ENCODE data around the gene ANO8. TPM values are rescaled to one million over a fixed set of nuclear protein-coding genes. Genes with fewer than 3 reads are reported as not detected.
"Not testable (repeated sequence)": the region's sequence is repeated elsewhere in the genome, so short reads cannot be mapped to it uniquely, and the experiment has no call there.

The ANO8 gene
- total RNA-seq: 9.6 TPM

GRCh38 chr19:17334414-17335409, at the start of gene ANO8:
Gene ANO8, minus strand, starts transcription at chr19:17334855. Its CDS starts 185 bp downstream, at chr19:17334670.
- peak; percentile 96 for DNase-seq (ENCODE audit: low spot score)
- peak; percentile 79 for ATAC-seq

GRCh38 chr19:17380426-17381138, 45.9 kb upstream of the ANO8 start:
- DNase-seq (ENCODE audit: low spot score) (no peak), ATAC-seq (no peak)

- peak; percentile 15 for ATAC-seq
Measured at GRCh38 chr19:17379221-17379631, 44.6 kb upstream of the ANO8 start.

GRCh38 chr19:17378271-17378670, 43.6 kb upstream of the ANO8 start:
- no peak for DNase-seq (ENCODE audit: low spot score)
- ATAC-seq: no peak

More at GRCh38 chr19:17379221-17379631, 44.6 kb upstream of the ANO8 start:
- no peak for DNase-seq (ENCODE audit: low spot score)

GRCh38 chr19:17376935-17377600, 42.4 kb upstream of the ANO8 start, which contains the start of gene PLVAP:
Gene PLVAP, minus strand, starts transcription at chr19:17377342. Its CDS starts 54 bp downstream, at chr19:17377288.
- DNase-seq (ENCODE audit: low spot score) (no peak), ATAC-seq (peak; percentile 66)

GRCh38 chr19:17370026-17370587, 35.5 kb upstream of the ANO8 start:
- no peak for DNase-seq (ENCODE audit: low spot score)
- ATAC-seq: no peak

- DNase-seq (ENCODE audit: low spot score) (no peak), ATAC-seq (no peak)
Measured at GRCh38 chr19:17365361-17365760, 30.7 kb upstream of the ANO8 start.

GRCh38 chr19:17363852-17364605, 29.4 kb upstream of the ANO8 start:
- DNase-seq (ENCODE audit: low spot score); ATAC-seq: not testable (repeated sequence)

GRCh38 chr19:17359905-17360800, 25.5 kb upstream of the ANO8 start:
- ATAC-seq (no peak), DNase-seq (ENCODE audit: low spot score) (no peak)

- DNase-seq (ENCODE audit: low spot score): no peak
- ATAC-seq: no peak
Measured at GRCh38 chr19:17358395-17358794, 23.7 kb upstream of the ANO8 start.

- no peak for DNase-seq (ENCODE audit: low spot score)
- ATAC-seq: no peak
Measured at GRCh38 chr19:17357724-17358123, 23.1 kb upstream of the ANO8 start.

- no peak for DNase-seq (ENCODE audit: low spot score)
- ATAC-seq: no peak
Measured at GRCh38 chr19:17357078-17357666, 22.5 kb upstream of the ANO8 start.

GRCh38 chr19:17353386-17353785, 18.7 kb upstream of the ANO8 start:
- ATAC-seq (no peak), DNase-seq (ENCODE audit: low spot score) (no peak)

- DNase-seq (ENCODE audit: low spot score): no peak
- peak; percentile 32 for ATAC-seq
Measured at GRCh38 chr19:17352608-17353280, 18.1 kb upstream of the ANO8 start.

- DNase-seq (ENCODE audit: low spot score) (no peak), ATAC-seq (no peak)
Measured at GRCh38 chr19:17351815-17352435, 17.3 kb upstream of the ANO8 start.

- no peak for DNase-seq (ENCODE audit: low spot score)
- peak; percentile 30 for ATAC-seq
Measured at GRCh38 chr19:17348700-17349099, 14.0 kb upstream of the ANO8 start.

GRCh38 chr19:17347877-17348276, 13.2 kb upstream of the ANO8 start:
- ATAC-seq: no peak

GRCh38 chr19:17347361-17347760, 12.7 kb upstream of the ANO8 start:
- DNase-seq (ENCODE audit: low spot score) (no peak), ATAC-seq (no peak)

More at GRCh38 chr19:17347877-17348276, 13.2 kb upstream of the ANO8 start:
- DNase-seq (ENCODE audit: low spot score): no peak
